GM18519 (cell line): ENCODE data around the gene ENKD1.

Experiments used
- ATAC-seq: cut with Tn5 transposase; IDR thresholded peaks from one replicate; pipeline ENCODE4 v1.9.1; 2021; ENCODE audit warnings: mild to moderate bottlenecking, moderate library complexity; ENCODE audit not compliant: unreplicated experiment, low FRiP score

ENKD1 gene

GRCh38 chr16:67679935-67680897, 13.7 kb upstream of the ENKD1 start:
- no peak for ATAC-seq

- ATAC-seq, result no peak
Observed at GRCh38 chr16:67678354-67679023, 11.9 kb upstream of the ENKD1 start.

- ATAC-seq, result no peak
Observed at GRCh38 chr16:67677712-67678111, 11.2 kb upstream of the ENKD1 start.

- ATAC-seq, result no peak
Observed at GRCh38 chr16:67676939-67677338, 10.4 kb upstream of the ENKD1 start.

GRCh38 chr16:67676516-67676915, 10.0 kb upstream of the ENKD1 start:
- ATAC-seq, result no peak

- ATAC-seq, result no peak
Observed at GRCh38 chr16:67675999-67676398, 9.4 kb upstream of the ENKD1 start.

- no peak for ATAC-seq
Observed at GRCh38 chr16:67675579-67675935, 9.0 kb upstream of the ENKD1 start.

GRCh38 chr16:67674851-67675578, 8.5 kb upstream of the ENKD1 start:
- ATAC-seq, result no peak

- no peak for ATAC-seq
Observed at GRCh38 chr16:67673712-67674580, 7.4 kb upstream of the ENKD1 start.

GRCh38 chr16:67672739-67673662, 6.5 kb upstream of the ENKD1 start:
- ATAC-seq, result no peak

GRCh38 chr16:67672306-67672705, 5.8 kb upstream of the ENKD1 start:
- ATAC-seq, result no peak

GRCh38 chr16:67669499-67670101, 3.0 kb upstream of the ENKD1 start:
- no peak for ATAC-seq

- ATAC-seq, result no peak
Observed at GRCh38 chr16:67668495-67669157, 2.1 kb upstream of the ENKD1 start.

- ATAC-seq, result peak; percentile 56
Observed at GRCh38 chr16:67667817-67668494, 1.4 kb upstream of the ENKD1 start.

GRCh38 chr16:67667453-67667816, 885 bp upstream of the ENKD1 start:
- no peak for ATAC-seq

GRCh38 chr16:67666032-67666551, 458 bp downstream of the ENKD1 start:
- no peak for ATAC-seq

- no peak for ATAC-seq
Observed at GRCh38 chr16:67665598-67665997, 952 bp downstream of the ENKD1 start.

GRCh38 chr16:67664871-67665270, 1.7 kb downstream of the ENKD1 start:
- ATAC-seq, result no peak
